Astrocyte of the spinal cord (primary cell): ENCODE results near the gene ABI2.
A peak's percentile ranks its signal among the peaks of the same experiment; 100 is the strongest.
"Not testable (repeated sequence)": the region's sequence is repeated elsewhere in the genome, so short reads cannot be mapped to it uniquely, and the experiment has no call there.

Experiments used
- DNase-seq: peaks from one replicate; pipeline ENCODE4 v3.0.0; 2011; ENCODE audit warnings: low read depth, low spot score
- H3K4me3 ChIP-seq: 2 replicates; pipeline ENCODE4 v1.5.1; 2011; ENCODE audit warnings: low read depth, mild to moderate bottlenecking, low read length, moderate library complexity
- in situ Hi-C: cut with HindIII; loops from 2 replicates; pipeline ENCODE4 v1.10.0; 2017; ENCODE audit warnings: low sequenced_read_pairs
- TF ChIP-seq, protein P1 (sequence below): IDR thresholded peaks from 2 replicates; pipeline ENCODE4 v1.5.1; 2012; ENCODE audit warnings: low read depth, mild to moderate bottlenecking, low read length, inconsistent platforms

ABI2 gene

DNA sequence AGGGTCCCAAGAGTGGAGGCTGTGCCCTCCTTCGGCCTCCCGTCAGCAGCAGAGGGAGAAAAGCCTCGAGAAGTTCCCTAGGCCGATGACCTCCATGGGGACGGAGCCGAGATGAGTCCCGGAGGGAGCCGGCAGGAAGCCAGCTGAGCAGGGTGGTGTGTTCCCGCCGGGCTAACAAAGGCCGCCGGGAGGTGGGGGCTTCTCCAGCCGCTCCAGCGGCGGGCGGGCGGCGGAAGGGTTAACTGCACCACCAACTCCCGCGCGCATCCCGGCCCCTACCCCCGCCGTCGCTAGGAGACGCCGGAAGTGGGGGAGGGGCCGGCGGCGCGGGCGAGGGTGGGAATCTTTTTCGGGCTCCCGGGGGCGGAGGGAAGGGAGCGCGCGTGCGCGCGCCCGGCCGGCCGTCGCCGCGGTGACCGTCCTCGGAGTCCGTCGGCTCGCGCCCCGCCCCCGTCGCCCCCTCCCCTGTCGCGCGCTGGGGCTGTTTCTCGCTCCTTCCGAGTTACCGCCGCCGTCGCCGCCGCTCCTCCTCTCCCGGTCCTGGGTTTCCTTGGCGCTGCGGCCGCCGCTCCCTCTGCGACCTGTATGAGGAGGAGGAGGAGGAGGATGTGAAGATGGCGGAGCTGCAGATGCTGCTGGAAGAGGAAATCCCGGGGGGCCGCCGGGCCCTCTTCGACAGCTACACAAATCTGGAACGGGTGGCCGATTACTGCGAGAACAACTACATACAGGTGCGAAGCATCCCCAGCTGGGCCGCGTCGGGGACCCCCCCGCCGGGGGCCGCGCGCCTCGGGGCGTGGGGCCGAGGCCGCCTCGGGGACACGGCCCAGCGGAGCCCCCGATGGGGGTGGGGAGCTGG lies at the start of gene ABI2:
TSS of gene ABI2 (plus strand) at position 494 of the 859 bp plus-strand sequence. CDS start at position 615, 121 bp downstream.
- in situ Hi-C loops = no loop called here
- H3K4me3 ChIP-seq = peak within 1 kb of the TSS; percentile 83
- TF ChIP-seq, protein P1, sequence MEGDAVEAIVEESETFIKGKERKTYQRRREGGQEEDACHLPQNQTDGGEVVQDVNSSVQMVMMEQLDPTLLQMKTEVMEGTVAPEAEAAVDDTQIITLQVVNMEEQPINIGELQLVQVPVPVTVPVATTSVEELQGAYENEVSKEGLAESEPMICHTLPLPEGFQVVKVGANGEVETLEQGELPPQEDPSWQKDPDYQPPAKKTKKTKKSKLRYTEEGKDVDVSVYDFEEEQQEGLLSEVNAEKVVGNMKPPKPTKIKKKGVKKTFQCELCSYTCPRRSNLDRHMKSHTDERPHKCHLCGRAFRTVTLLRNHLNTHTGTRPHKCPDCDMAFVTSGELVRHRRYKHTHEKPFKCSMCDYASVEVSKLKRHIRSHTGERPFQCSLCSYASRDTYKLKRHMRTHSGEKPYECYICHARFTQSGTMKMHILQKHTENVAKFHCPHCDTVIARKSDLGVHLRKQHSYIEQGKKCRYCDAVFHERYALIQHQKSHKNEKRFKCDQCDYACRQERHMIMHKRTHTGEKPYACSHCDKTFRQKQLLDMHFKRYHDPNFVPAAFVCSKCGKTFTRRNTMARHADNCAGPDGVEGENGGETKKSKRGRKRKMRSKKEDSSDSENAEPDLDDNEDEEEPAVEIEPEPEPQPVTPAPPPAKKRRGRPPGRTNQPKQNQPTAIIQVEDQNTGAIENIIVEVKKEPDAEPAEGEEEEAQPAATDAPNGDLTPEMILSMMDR = no peak
- DNase-seq = peak; percentile 86

DNA sequence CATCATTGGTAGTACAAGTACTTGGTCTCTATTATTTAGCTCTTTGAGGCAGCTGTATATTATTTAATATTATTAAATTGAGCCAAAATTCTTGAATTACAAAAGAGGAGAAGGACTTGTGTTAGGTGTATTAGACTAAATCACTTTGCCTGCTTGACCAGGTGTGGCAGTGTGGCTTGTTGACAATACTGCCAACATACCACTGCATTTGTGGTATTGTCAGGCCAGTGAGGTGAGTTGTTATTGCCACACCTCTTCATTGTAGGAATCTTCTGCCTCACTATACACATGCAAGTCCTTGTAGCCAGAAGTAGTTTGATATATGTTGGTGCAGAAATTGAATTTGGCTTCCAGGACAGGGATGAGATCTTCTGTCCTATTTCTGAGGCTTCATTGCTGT lies 48.9 kb upstream of the ABI2 start:
- in situ Hi-C loops = no loop called here
- TF ChIP-seq, protein P1 = no peak
- no peak for DNase-seq
- H3K4me3 ChIP-seq = no peak overlapping the region

DNA sequence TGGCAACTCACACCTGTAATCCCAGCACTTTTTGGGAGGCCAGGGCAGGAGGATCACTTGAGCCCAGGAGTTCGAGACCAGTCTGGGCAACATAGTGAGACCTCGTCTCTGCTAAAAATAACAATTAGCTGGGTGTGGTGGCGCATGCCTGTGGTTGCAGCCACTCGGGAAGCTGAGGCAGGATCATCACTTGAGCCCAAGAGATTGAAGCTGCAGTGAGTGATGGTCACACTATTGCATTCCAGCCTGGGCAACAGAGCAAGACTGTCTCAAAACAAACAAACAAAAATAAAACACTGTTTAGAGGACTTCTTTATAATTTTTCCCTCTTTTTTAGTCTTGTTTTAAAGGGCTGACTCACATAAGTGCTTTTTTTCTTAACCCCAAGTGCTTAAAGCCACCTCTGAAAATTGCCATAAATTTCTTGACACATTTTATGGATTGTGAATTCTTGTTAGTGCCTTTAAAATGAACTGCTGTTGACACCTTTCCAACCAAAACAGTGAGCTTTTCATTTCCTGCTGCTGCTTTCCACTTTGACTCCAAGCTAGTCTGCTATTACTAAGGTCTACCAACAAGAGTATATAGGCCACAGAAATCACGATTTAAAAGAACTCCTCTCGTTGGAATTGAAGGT lies 47.6 kb upstream of the ABI2 start:
- in situ Hi-C loops = no loop called here
- TF ChIP-seq, protein P1 = no peak
- H3K4me3 ChIP-seq = no peak overlapping the region
- peak; percentile 85 for DNase-seq

DNA sequence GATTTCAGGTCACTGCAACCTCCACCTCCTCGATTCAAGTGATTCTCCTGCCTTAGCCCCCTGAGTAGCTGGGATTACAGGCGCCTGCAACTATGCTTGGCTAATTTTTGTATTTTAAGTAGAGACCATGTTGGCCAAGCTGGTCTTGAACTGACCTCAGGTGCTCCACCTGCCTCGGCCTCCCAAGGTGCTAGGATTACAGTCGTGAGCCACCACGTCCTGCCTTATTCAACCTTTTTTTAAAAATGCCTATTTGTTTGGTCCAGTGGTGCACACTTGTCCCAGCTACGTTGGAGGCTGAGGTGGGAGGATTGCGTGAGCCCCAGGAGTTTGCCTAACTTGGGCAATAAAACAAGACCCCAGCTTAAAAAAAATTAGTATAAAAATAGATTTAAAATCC lies 46.1 kb upstream of the ABI2 start:
- H3K4me3 ChIP-seq = no peak overlapping the region
- TF ChIP-seq, protein P1 = no peak
- no peak for DNase-seq
- in situ Hi-C loops = no loop called here

DNA sequence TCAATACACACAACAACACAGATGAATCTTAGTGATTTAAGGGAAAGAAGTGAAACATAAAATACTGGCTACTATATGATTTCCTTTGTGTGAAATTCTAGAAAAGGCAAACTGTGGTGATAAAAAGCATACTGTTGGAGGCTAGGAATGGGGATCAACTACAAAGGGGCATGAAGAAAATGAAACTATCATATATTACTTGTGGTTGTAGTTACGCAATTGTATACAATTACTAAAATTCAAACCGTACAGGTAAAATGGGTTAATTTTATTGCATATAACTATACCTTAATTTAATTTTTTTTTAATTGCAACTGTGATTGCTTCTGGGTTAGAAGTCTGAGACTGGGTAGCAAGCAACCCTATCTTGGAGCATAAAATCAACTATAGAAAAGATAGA lies 41.7 kb upstream of the ABI2 start:
- TF ChIP-seq, protein P1 = no peak
- no peak for DNase-seq
- in situ Hi-C loops = no loop called here
- no peak overlapping the region for H3K4me3 ChIP-seq

DNA sequence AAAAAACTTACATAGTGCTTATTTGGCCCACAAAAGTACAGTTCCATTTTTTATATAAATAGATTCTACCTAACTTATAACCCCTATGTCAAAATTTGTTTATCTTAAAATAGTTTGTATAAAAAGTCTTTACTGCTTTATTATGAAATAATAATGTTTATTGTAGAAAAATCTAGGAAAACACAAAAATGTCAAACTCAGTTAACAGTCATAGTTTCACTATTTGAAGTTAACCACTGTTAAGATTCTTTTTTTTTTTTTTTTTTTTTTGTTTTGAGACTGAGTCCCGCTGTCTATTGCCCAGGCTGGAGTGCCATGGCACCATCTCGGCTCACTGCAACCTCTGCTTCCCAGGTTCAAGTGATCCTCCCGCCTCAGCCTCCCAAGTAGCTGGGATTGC lies 26.5 kb upstream of the ABI2 start:
- TF ChIP-seq, protein P1 = no peak
- DNase-seq = no peak
- in situ Hi-C loops = no loop called here
- H3K4me3 ChIP-seq = no peak overlapping the region

DNA sequence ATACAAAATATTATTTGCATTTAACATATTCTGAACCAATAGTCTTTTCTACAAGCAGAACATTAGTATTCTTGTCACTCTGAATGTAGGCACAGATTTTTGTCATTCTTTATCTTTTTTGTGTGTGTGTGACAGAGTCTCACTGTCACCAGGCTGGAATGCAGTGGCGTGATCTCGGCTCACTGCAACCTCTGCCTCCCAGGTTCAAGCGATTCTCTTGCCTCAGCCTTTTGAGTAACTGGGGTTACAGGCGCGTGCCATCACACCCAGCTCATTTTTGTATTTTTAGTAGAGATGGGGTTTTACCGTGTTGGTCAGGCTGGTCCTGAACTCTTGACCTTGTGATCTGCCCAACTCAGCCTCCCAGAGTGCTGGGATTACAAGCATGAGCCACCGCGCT lies 25.6 kb upstream of the ABI2 start:
- in situ Hi-C loops, H3K4me3 ChIP-seq, DNase-seq: not testable (repeated sequence)
